Head of caudate nucleus (tissue), 42 donors: ENCODE measurements around the gene MCAM.

Experiments
- DNase-seq, 42 donors: peaks; one replicate each; pipeline versions ENCODE4 v3.0.0 to v3.0.0-alpha.2; 2020 to 2021; ENCODE audit warnings: mixed read lengths in 7 of 42
- intact Hi-C: fragments of 100-400 bp; cut with DNase I; formaldehyde crosslinking; loops from one replicate; pipeline ENCODE4 v1.15.0; 2022

The MCAM gene

GRCh38 chr11:119335655-119336543 lies 19.0 kb upstream of the MCAM start:
- intact Hi-C loops: loop anchor here (5.0 kb wide), 1 partner anchor 36 kb away; no protein-coding TSS in a partner anchor
- DNase-seq: peak in 10 of 42 donors; percentile 26 to 65 (median 49)

GRCh38 chr11:119335091-119335654 lies 18.2 kb upstream of the MCAM start:
- DNase-seq: no peak
- intact Hi-C loops: loop anchor here (5.0 kb wide), 1 partner anchor 37 kb away; no protein-coding TSS in a partner anchor

- peak; percentile 92 to 99 (median 98) for DNase-seq
- intact Hi-C loops: no loop called here
Observed at GRCh38 chr11:119334174-119334930, 17.4 kb upstream of the MCAM start, which contains the start of gene RNF26. Gene RNF26, plus strand, starts transcription at chr11:119334527. Its CDS starts 596 bp downstream, at chr11:119335123.

- intact Hi-C loops: no loop called here
- no peak for DNase-seq
Observed at GRCh38 chr11:119332111-119332765, 15.3 kb upstream of the MCAM start.

GRCh38 chr11:119330237-119330636 lies 13.3 kb upstream of the MCAM start:
- intact Hi-C loops: no loop called here
- DNase-seq: no peak

GRCh38 chr11:119329320-119329719 lies 12.4 kb upstream of the MCAM start:
- no peak for DNase-seq
- intact Hi-C loops: no loop called here

GRCh38 chr11:119324189-119324588 lies 7.3 kb upstream of the MCAM start:
- peak in 1 of 42 donors; percentile 8 for DNase-seq
- intact Hi-C loops: no loop called here

- DNase-seq: peak; percentile 47 to 95 (median 86)
- intact Hi-C loops: no loop called here
Observed at GRCh38 chr11:119323532-119324033, 6.7 kb upstream of the MCAM start.

- intact Hi-C loops: no loop called here
- peak in 5 of 42 donors; percentile 0 to 10 (median 9) for DNase-seq
Observed at GRCh38 chr11:119322921-119323531, 6.1 kb upstream of the MCAM start.

GRCh38 chr11:119322360-119322739 lies 5.4 kb upstream of the MCAM start:
- intact Hi-C loops: no loop called here
- DNase-seq: peak in 1 of 42 donors; percentile 0

- intact Hi-C loops: no loop called here
Observed at GRCh38 chr11:119320776-119321524, 4.0 kb upstream of the MCAM start.

GRCh38 chr11:119320240-119320775 lies 3.4 kb upstream of the MCAM start:
- DNase-seq: peak; percentile 60 to 94 (median 81)
- intact Hi-C loops: no loop called here

More at GRCh38 chr11:119320776-119321524, 4.0 kb upstream of the MCAM start:
- peak in 40 of 42 donors; percentile 32 to 79 (median 61) for DNase-seq

GRCh38 chr11:119319700-119320239 lies 2.8 kb upstream of the MCAM start:
- intact Hi-C loops: loop anchor here (5.0 kb wide), 1 partner anchor 112 kb away; the partner anchor contains the start of gene CBL
- peak in 3 of 42 donors; percentile 12 to 16 (median 14) for DNase-seq

- DNase-seq: peak in 3 of 42 donors; percentile 3 to 16 (median 15)
- intact Hi-C loops: loop anchor here (5.0 kb wide), 1 partner anchor 112 kb away; the partner anchor contains the start of gene CBL
Observed at GRCh38 chr11:119319136-119319699, 2.3 kb upstream of the MCAM start.

- peak in 9 of 42 donors; percentile 8 to 66 (median 36) for DNase-seq
- intact Hi-C loops: loop anchor here (5.0 kb wide), 1 partner anchor 111 kb away; the partner anchor contains the start of gene CBL
Observed at GRCh38 chr11:119318240-119319135, 1.6 kb upstream of the MCAM start.
